Esophagus squamous epithelium (tissue), 4 donors: ENCODE measurements around the gene ITPKB.

ENCODE experiments used
- CTCF ChIP-seq, 6 experiments: fragments of 450-650 bp in 4 of 6; fragments of 200-600 bp in 2 of 6; sonication (generic) in 2 of 6; IDR thresholded peaks; one replicate each; pipeline ENCODE4 v1.5.1; 2016 to 2019; ENCODE audit warnings: antibody characterized with exemption in 6 of 6, mild to moderate bottlenecking in 4 of 6, moderate library complexity in 4 of 6
- POLR2A ChIP-seq, 4 donors: fragments of 450-650 bp; IDR thresholded peaks; one replicate each; pipeline ENCODE4 v1.6.1; 2017; ENCODE audit warnings: antibody characterized with exemption in 4 of 4, mild to moderate bottlenecking in 4 of 4, moderate library complexity in 3 of 4

DNA sequence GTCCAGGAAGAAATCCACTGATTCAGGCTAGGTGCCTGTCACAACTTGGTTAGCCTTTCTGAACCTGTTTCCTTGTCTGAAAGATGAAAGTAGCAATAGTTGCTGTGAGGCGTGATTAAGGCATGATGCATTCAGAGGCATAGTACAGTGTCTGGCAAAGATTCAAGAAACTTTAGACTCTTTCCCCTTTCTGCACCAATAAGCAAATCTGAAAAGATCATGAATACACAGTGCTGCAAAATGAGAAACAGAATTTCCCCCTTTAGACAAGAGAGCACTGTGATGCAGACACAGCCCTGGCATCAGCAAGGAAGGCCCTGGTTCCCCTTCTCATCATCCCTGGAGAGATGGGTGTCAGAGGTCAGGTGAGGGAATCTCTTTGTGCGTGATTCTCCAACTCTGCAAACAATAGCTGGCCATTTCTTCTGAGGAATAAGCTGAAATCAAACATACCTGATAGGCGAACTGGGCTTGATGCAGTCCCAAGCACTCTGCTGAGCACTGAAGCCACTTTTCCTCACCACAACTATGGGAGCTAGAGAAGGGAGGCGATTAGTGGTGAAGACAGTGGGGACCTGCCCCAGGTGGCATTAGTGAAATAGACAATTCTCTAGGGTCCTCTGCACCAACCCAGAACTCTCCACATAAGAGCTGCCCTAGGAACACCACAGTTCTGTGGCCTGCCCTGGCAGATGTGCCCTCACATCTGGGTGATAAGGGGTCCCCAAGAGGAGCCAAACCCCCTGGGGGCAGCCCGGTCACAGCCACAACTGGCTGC lies 41.7 kb downstream of the ITPKB start:
- TF ChIP-seq CTCF (IDR thresholded peaks at IDR 0.05) (no peak), POLR2A (IDR thresholded peaks at IDR 0.05) (no peak)
